HG02763 (cell line): ENCODE measurements around the gene SIPA1L3.
"Not testable (repeated sequence)": the region's sequence is repeated elsewhere in the genome, so short reads cannot be mapped to it uniquely, and the experiment has no call there.

Experiments used
- ATAC-seq: cut with Tn5 transposase; IDR thresholded peaks from one replicate; pipeline ENCODE4 v1.9.1; 2021; ENCODE audit warnings: mild to moderate bottlenecking, moderate library complexity; ENCODE audit not compliant: unreplicated experiment

Gene SIPA1L3

GRCh38 chr19:38062959-38063761 is 156.2 kb downstream of the SIPA1L3 start:
- ATAC-seq = no peak

- ATAC-seq = no peak
These were observed 156.9 kb downstream of the SIPA1L3 start for GRCh38 chr19:38063928-38064327.

GRCh38 chr19:38064661-38065425 is 157.8 kb downstream of the SIPA1L3 start:
- ATAC-seq = no peak

- ATAC-seq = not testable (repeated sequence)
These were observed 158.8 kb downstream of the SIPA1L3 start for GRCh38 chr19:38065775-38066174.

GRCh38 chr19:38068826-38069225 is 161.8 kb downstream of the SIPA1L3 start:
- ATAC-seq = no peak

- ATAC-seq = no peak
These were observed 163.6 kb downstream of the SIPA1L3 start for GRCh38 chr19:38070573-38070972.

GRCh38 chr19:38071054-38071453 is 164.0 kb downstream of the SIPA1L3 start:
- not testable (repeated sequence) for ATAC-seq

- ATAC-seq = no peak
These were observed 164.6 kb downstream of the SIPA1L3 start for GRCh38 chr19:38071647-38072046.

- no peak for ATAC-seq
These were observed 166.1 kb downstream of the SIPA1L3 start for GRCh38 chr19:38072776-38073750.

GRCh38 chr19:38073841-38074685 is 167.1 kb downstream of the SIPA1L3 start:
- no peak for ATAC-seq

- ATAC-seq = no peak
These were observed 169.3 kb downstream of the SIPA1L3 start for GRCh38 chr19:38076337-38076736.

GRCh38 chr19:38078302-38078930 is 171.4 kb downstream of the SIPA1L3 start:
- ATAC-seq = no peak

GRCh38 chr19:38079926-38080380 is 172.9 kb downstream of the SIPA1L3 start:
- ATAC-seq = no peak

- no peak for ATAC-seq
These were observed 174.7 kb downstream of the SIPA1L3 start for GRCh38 chr19:38081547-38082255.

GRCh38 chr19:38082256-38083118 is 175.5 kb downstream of the SIPA1L3 start:
- ATAC-seq = no peak

GRCh38 chr19:38084196-38084595 is 177.2 kb downstream of the SIPA1L3 start:
- no peak for ATAC-seq

GRCh38 chr19:38089440-38089839 is 182.4 kb downstream of the SIPA1L3 start:
- no peak for ATAC-seq

GRCh38 chr19:38093154-38093553 is 186.1 kb downstream of the SIPA1L3 start:
- ATAC-seq = no peak
